GM21367 (cell line): ENCODE data around the gene CCDC187.
"Not testable (repeated sequence)": the region's sequence is repeated elsewhere in the genome, so short reads cannot be mapped to it uniquely, and the experiment has no call there.

Experiments used
- ATAC-seq: cut with Tn5 transposase; IDR thresholded peaks from one replicate; pipeline ENCODE4 v1.9.1; 2021; ENCODE audit not compliant: unreplicated experiment

Gene CCDC187

GRCh38 chr9:136328011-136328621, 24.2 kb upstream of the CCDC187 start:
- no peak for ATAC-seq

GRCh38 chr9:136327304-136327974, 23.5 kb upstream of the CCDC187 start, which contains the start of gene GPSM1:
GPSM1 (plus strand) TSS chr9:136327539; CDS start chr9:136327696, 157 bp downstream.
- ATAC-seq = no peak

GRCh38 chr9:136326761-136327303, 22.9 kb upstream of the CCDC187 start:
- no peak for ATAC-seq

GRCh38 chr9:136326061-136326760, 22.3 kb upstream of the CCDC187 start:
- no peak for ATAC-seq

- no peak for ATAC-seq
These were observed 21.5 kb upstream of the CCDC187 start for GRCh38 chr9:136325358-136325757.

GRCh38 chr9:136324501-136325300, 20.8 kb upstream of the CCDC187 start:
- no peak for ATAC-seq

GRCh38 chr9:136323371-136323789, 19.5 kb upstream of the CCDC187 start:
- no peak for ATAC-seq

- no peak for ATAC-seq
These were observed 18.9 kb upstream of the CCDC187 start for GRCh38 chr9:136322756-136323330.

GRCh38 chr9:136321561-136321960, 17.7 kb upstream of the CCDC187 start:
- no peak for ATAC-seq

- not testable (repeated sequence) for ATAC-seq
These were observed 17.1 kb upstream of the CCDC187 start for GRCh38 chr9:136320972-136321371.

GRCh38 chr9:136319955-136320354, 16.1 kb upstream of the CCDC187 start:
- ATAC-seq = not testable (repeated sequence)

- ATAC-seq = not testable (repeated sequence)
These were observed 15.3 kb upstream of the CCDC187 start for GRCh38 chr9:136319244-136319643.

- ATAC-seq = no peak
These were observed 14.9 kb upstream of the CCDC187 start for GRCh38 chr9:136318776-136319241.

- ATAC-seq = no peak
These were observed 14.3 kb upstream of the CCDC187 start for GRCh38 chr9:136318111-136318775.

- no peak for ATAC-seq
These were observed 13.8 kb upstream of the CCDC187 start for GRCh38 chr9:136317695-136318094.

GRCh38 chr9:136316896-136317676, 13.2 kb upstream of the CCDC187 start:
- no peak for ATAC-seq

GRCh38 chr9:136316271-136316751, 12.4 kb upstream of the CCDC187 start:
- ATAC-seq = no peak

GRCh38 chr9:136314944-136315343, 11.1 kb upstream of the CCDC187 start:
- ATAC-seq = no peak

GRCh38 chr9:136314056-136314416, 10.1 kb upstream of the CCDC187 start:
- ATAC-seq = no peak
